IMR-90 (cell line): ENCODE measurements around the gene CDH22. TPM values are rescaled to one million over a fixed set of nuclear protein-coding genes. Genes with fewer than 3 reads are reported as not detected.

Source experiments
- ATAC-seq: fragments of 200-7000 bp; cut with Tn5 transposase; 2 replicates; pipeline ENCODE4 v1.9.1; 2020; ENCODE audit warnings: low read depth, mild to moderate bottlenecking, moderate library complexity
- BruUV-seq: library from RNA; stranded (reverse); fragments of 400-500 nt; replicated peaks from 2 replicates; lab custom pipeline; 2021; lab: Mats Ljungman, UMichigan
- CTCF ChIA-PET: fragments of 300-600 bp; formaldehyde crosslinking; extraction: SDS; loops from one replicate; lab custom pipeline; 2021; ENCODE audit warnings: antibody characterized with exemption; lab: Yijun Ruan, JAX
- POLR2A ChIA-PET: fragments of 300-600 bp; sonication (Branson Sonifier 250); formaldehyde crosslinking; loops from one replicate; lab custom pipeline; 2022; ENCODE audit warnings: antibody characterized with exemption; ENCODE audit not compliant: unreplicated experiment; lab: Charles Lee
- DNase-seq: peaks from one replicate; pipeline ENCODE4 v3.0.0; 2013
- H2AFZ ChIP-seq: replicated peaks from 2 replicates; pipeline ENCODE3; 2013; ENCODE audit warnings: low read length, mild to moderate bottlenecking; ENCODE audit not compliant: poor library complexity
- H2AK5ac ChIP-seq: 2 replicates; pipeline ENCODE4 v1.6.1; 2013; ENCODE audit warnings: low read depth, low read length, inconsistent platforms
- H2AK9ac ChIP-seq: replicated peaks from 2 replicates; pipeline ENCODE3; 2013; ENCODE audit warnings: mild to moderate bottlenecking, low read depth, low read length, moderate library complexity; ENCODE audit not compliant: poor library complexity
- H2BK120ac ChIP-seq: 2 replicates; pipeline ENCODE4 v1.6.1; 2013; ENCODE audit warnings: low read depth, low read length, inconsistent platforms
- H2BK15ac ChIP-seq: 3 replicates; pipeline ENCODE4 v1.6.1; 2013; ENCODE audit warnings: low read depth, low read length, inconsistent platforms
- H2BK20ac ChIP-seq: 2 replicates; pipeline ENCODE4 v1.6.1; 2013; ENCODE audit warnings: low read depth, mild to moderate bottlenecking, inconsistent platforms, low read length, moderate library complexity
- H2BK5ac ChIP-seq: 2 replicates; pipeline ENCODE4 v1.6.1; 2013; ENCODE audit warnings: mild to moderate bottlenecking, low read depth, low read length, inconsistent platforms; ENCODE audit not compliant: poor library complexity, severe bottlenecking
- H3K14ac ChIP-seq: replicated peaks from 2 replicates; pipeline ENCODE4 v1.6.1; 2013; ENCODE audit warnings: low read depth, low read length, inconsistent platforms
- H3K18ac ChIP-seq: 2 replicates; pipeline ENCODE4 v1.6.1; 2013; ENCODE audit warnings: low read depth, low read length, control low read depth
- H3K23ac ChIP-seq: 2 replicates; pipeline ENCODE4 v1.6.1; 2013; ENCODE audit warnings: low read depth, low read length, inconsistent platforms
- H3K27ac ChIP-seq: 2 replicates; pipeline ENCODE4 v1.5.1; 2013; ENCODE audit warnings: mild to moderate bottlenecking, control low read depth, low read length; ENCODE audit not compliant: insufficient read depth
- H3K27me3 ChIP-seq: 2 replicates; pipeline ENCODE4 v1.6.1; 2013; ENCODE audit warnings: low read length; ENCODE audit not compliant: control insufficient read depth, insufficient read depth
- H3K36me3 ChIP-seq: 2 replicates; pipeline ENCODE4 v1.6.1; 2013; ENCODE audit warnings: low read length, mixed read lengths; ENCODE audit not compliant: control insufficient read depth, insufficient read depth
- H3K4ac ChIP-seq: 2 replicates; pipeline ENCODE4 v1.6.1; 2013; ENCODE audit warnings: low read depth, low read length, inconsistent platforms
- H3K4me1 ChIP-seq: 2 replicates; pipeline ENCODE4 v1.6.1; 2013; ENCODE audit warnings: low read length, mixed read lengths; ENCODE audit not compliant: control insufficient read depth, insufficient read depth
- H3K4me2 ChIP-seq: 2 replicates; pipeline ENCODE4 v1.6.1; 2013; ENCODE audit warnings: low read depth, mild to moderate bottlenecking, control low read depth, low read length, moderate library complexity
- H3K4me3 ChIP-seq: 2 replicates; pipeline ENCODE4 v1.5.1; 2013; ENCODE audit warnings: low read depth, mild to moderate bottlenecking, control low read depth, low read length, moderate library complexity; ENCODE audit not compliant: insufficient read depth
- H3K56ac ChIP-seq: 2 replicates; pipeline ENCODE4 v1.6.1; 2013; ENCODE audit warnings: low read length, inconsistent platforms; ENCODE audit not compliant: insufficient read depth; ENCODE audit errors: extremely low read depth
- H3K79me1 ChIP-seq, 2 experiments: 2 replicates each; pipeline ENCODE4 v1.6.1; 2013; ENCODE audit warnings: low read length in 2 of 2, inconsistent platforms in 1 of 2, low read depth in 1 of 2
- H3K9ac ChIP-seq: 2 replicates; pipeline ENCODE4 v1.6.1; 2013; ENCODE audit warnings: low read depth, low read length, control low read depth
- H3K9me1 ChIP-seq: 2 replicates; pipeline ENCODE4 v1.6.1; 2013; ENCODE audit warnings: low read length, inconsistent platforms; ENCODE audit not compliant: insufficient read depth
- H3K9me3 ChIP-seq: 2 replicates; pipeline ENCODE4 v1.6.1; 2013; ENCODE audit warnings: low read length; ENCODE audit not compliant: control insufficient read depth, insufficient read depth
- H4K20me1 ChIP-seq: 2 replicates; pipeline ENCODE4 v1.6.1; 2013; ENCODE audit warnings: low read length, inconsistent platforms; ENCODE audit not compliant: insufficient read depth
- H4K5ac ChIP-seq: 2 replicates; pipeline ENCODE4 v1.6.1; 2013; ENCODE audit warnings: mild to moderate bottlenecking, low read depth, low read length, control low read depth
- H4K8ac ChIP-seq, 2 experiments: 2 replicates each; pipeline ENCODE4 v1.6.1; 2013; ENCODE audit warnings: low read depth in 2 of 2, low read length in 2 of 2, control low read depth in 1 of 2, inconsistent platforms in 1 of 2
- H4K91ac ChIP-seq: 2 replicates; pipeline ENCODE4 v1.6.1; 2013; ENCODE audit warnings: low read depth, low read length, inconsistent platforms; ENCODE audit not compliant: insufficient read depth
- CHD1 ChIP-seq: IDR thresholded peaks from 2 replicates; pipeline ENCODE4 v1.6.1; 2012; ENCODE audit warnings: low read depth, low read length, improper control_type of control experiment
- MXI1 ChIP-seq: IDR thresholded peaks from 2 replicates; pipeline ENCODE4 v1.6.1; 2012; ENCODE audit warnings: low read depth, mild to moderate bottlenecking, low read length, moderate library complexity, borderline replicate concordance
- WGBS, 2 experiments: methylation state at CpG; one replicate each; pipeline versions ENCODE4 v1.1.5 to v1.1.7; 2013; ENCODE audit warnings: missing lambda C conversion rate in 2 of 2; ENCODE audit not compliant: insufficient read length in 1 of 2; ENCODE audit errors: extremely low coverage in 2 of 2; 5-methylcytosine and 5-hydroxymethylcytosine counted together
- dilution Hi-C: fragments of 300-500 bp; cut with HindIII; formaldehyde crosslinking; loops from one replicate; pipeline ENCODE4 v1.14.3; 2018; ENCODE audit warnings: low sequenced_read_pairs; ENCODE audit not compliant: unreplicated experiment
- in situ Hi-C: fragments of 300-500 bp; cut with MboI; formaldehyde crosslinking; loops from 3 replicates; pipeline ENCODE4 v1.14.3; 2019; ENCODE audit warnings: low sequenced_read_pairs, inconsistent platforms, mixed read lengths
- intact Hi-C: fragments of 100-400 bp; cut with micrococcal nuclease; formaldehyde crosslinking; loops from 2 replicates; pipeline ENCODE4 v1.10.0; 2022
- polyA plus RNA-seq, 3 experiments: library from polyadenylated mRNA; depleted of rRNA; stranded (reverse); fragments of >200 nt; gene quantifications; 2 replicates each; pipeline ENCODE4 v1.2.3, GENCODE V29; 2012; ENCODE audit warnings: low replicate concordance in 1 of 3
- total RNA-seq: library from RNA; depleted of rRNA; stranded (reverse); fragments of >200 nt; gene quantifications from 2 replicates; pipeline ENCODE4 v1.2.3, GENCODE V29; 2012

The CDH22 gene
- total and polyA plus RNA-seq, 2 of the 4 experiments (the other 2 are of a cell fraction): not detected

- H2AK9ac ChIP-seq: no peak overlapping the region
- CTCF ChIA-PET: no interaction called here
Measured at GRCh38 chr20:46346770-46347169, 38.5 kb upstream of the CDH22 start.

More at GRCh38 chr20:46346770-46347169, 38.5 kb upstream of the CDH22 start:
- Histone ChIP-seq H3K27ac (no peak overlapping the region), H2AK5ac (no peak overlapping the region), H3K9me1 (peaks cover 10% of the 10 kb centered on the region; the same call in 1 of the 2 replicates), H3K4ac (no peak overlapping the region), H3K4me3 (no peak overlapping the region), H4K20me1 (no peaks in the 10 kb centered on the region), H3K9me3 (no peaks in the 10 kb centered on the region), H2BK20ac (no peak overlapping the region), H3K18ac (no peak overlapping the region), H3K23ac (no peak overlapping the region), H3K56ac (no peak overlapping the region), H3K4me1 (peaks cover 12% of the 10 kb centered on the region), H3K36me3 (peaks cover 7% of the 10 kb centered on the region; the same call in 1 of the 2 replicates), H2BK5ac (no peak overlapping the region), H3K4me2 (no peak overlapping the region), H4K8ac (no peak overlapping the region), H2BK120ac (no peak overlapping the region), H4K91ac (no peak overlapping the region), H3K79me1 (no peaks in the 10 kb centered on the region), H3K9ac (no peak overlapping the region), H2AFZ (no peak overlapping the region), H4K5ac (no peak overlapping the region), H3K14ac (no peak overlapping the region), H2BK15ac (no peak overlapping the region), H3K27me3 (peaks cover 21% of the 10 kb centered on the region)
- in situ Hi-C loops: no loop called here
- dilution Hi-C loops: no loop called here
- BruUV-seq: no TSS peak
- ATAC-seq (no peak), DNase-seq (no peak)
- POLR2A ChIA-PET: no interaction called here
- WGBS, 2 experiments: no CpG with 5 or more reads among the region's 8 CpGs
- intact Hi-C loops: no loop called here
- TF ChIP-seq CHD1 (no peak), MXI1 (no peak)
